Stimulated activated CD4-positive, alpha-beta T cell treated with anti-CD3 and anti-CD28 coated beads, Interleukin-2, amount 100 ng/mL, for 24 hours (primary cell): ENCODE measurements around the gene ERVK3-1.
"Not testable (repeated sequence)": the region's sequence is repeated elsewhere in the genome, so short reads cannot be mapped to it uniquely, and the experiment has no call there.

ENCODE experiments used
- DNase-seq, 2 donors: peaks; one replicate each; pipeline ENCODE4 v3.0.0-alpha.2; 2020

The ERVK3-1 gene, protein sequence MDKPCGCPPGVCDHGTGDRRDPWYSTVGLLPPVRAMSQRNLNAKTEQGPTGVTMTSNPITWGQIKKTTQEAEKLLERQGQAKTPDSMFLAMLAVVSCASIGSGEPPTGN

DNA sequence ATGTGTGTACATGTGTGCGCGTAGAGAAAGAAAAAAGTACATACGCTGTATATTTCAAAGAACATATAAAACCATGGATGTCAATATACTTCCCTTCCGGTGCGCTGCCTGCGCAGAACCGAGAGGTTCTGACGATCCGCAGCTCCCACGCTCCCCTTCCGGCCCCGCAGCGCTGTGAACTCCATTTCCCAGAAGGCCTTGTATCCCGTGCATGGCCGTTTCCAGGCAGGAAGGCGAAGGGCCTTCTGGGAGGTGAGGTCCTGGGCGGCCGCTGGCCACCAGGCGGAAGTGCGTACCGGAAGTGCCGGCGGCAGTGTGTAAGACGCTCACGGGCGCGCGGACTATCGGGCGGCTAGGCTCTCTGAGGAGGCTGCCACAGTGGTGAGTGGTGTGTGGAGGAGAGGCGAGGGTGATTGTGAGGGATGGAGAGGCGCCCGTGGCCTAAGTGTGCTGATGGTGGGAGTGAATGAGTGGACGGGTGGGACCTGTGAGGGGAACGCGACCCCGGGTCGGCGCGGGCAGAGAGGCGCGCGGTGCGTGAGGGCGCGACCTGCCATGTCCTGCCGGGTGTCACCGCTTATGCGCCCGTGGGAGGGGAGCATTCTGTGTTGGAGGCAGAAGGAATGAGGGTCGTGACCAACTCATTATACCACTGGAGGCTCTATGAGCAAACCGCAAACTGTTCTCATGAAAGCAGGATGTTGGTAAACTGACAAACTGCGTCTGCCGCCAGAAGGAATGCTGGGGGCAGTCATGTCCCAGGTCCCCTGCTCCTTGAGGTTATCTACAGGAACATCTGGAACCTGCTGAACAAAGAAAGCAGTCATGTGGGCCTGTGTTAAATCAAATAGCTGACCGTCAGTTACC is at the start of gene ERVK3-1:
Gene ERVK3-1 (plus strand): TSS at position 313 of the 867 bp plus-strand sequence. CDS start 6,792 bp downstream, outside the sequence.
- peak; percentile 93 to 94 for DNase-seq

DNA sequence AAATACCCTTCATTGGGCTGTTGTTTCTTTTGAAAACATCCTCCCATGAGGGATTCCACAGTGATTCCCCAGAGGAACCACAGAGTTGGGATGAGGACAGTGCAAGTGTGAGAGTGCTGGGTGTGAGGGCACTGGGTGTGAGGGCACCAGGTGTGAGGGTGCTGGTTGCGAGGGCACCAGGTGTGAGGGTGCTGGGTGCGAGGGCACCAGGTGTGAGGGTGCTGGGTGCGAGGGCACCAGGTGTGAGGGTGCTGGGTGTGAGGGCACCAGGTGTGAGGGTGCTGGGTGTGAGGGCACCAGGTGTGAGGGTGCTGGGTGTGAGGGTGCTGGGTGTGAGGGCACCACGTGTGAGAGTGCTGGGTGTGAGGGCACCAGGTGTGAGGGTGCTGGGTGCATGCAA is 46.9 kb upstream of the ERVK3-1 start:
- DNase-seq, result not testable (repeated sequence)

DNA sequence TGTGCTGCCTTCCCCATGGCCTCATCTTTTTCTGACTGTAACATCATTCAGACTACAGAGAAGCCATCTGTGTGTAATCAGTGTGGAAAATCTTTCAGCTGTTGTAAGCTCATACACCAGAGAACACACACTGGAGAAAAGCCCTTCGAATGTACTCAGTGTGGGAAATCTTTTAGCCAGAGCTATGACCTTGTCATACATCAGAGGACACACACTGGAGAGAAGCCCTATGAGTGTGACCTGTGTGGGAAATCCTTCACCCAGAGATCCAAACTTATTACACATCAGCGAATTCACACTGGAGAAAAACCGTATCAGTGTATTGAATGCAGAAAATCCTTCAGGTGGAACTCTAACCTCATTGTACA is 43.6 kb upstream of the ERVK3-1 start:
- DNase-seq, result no peak

DNA sequence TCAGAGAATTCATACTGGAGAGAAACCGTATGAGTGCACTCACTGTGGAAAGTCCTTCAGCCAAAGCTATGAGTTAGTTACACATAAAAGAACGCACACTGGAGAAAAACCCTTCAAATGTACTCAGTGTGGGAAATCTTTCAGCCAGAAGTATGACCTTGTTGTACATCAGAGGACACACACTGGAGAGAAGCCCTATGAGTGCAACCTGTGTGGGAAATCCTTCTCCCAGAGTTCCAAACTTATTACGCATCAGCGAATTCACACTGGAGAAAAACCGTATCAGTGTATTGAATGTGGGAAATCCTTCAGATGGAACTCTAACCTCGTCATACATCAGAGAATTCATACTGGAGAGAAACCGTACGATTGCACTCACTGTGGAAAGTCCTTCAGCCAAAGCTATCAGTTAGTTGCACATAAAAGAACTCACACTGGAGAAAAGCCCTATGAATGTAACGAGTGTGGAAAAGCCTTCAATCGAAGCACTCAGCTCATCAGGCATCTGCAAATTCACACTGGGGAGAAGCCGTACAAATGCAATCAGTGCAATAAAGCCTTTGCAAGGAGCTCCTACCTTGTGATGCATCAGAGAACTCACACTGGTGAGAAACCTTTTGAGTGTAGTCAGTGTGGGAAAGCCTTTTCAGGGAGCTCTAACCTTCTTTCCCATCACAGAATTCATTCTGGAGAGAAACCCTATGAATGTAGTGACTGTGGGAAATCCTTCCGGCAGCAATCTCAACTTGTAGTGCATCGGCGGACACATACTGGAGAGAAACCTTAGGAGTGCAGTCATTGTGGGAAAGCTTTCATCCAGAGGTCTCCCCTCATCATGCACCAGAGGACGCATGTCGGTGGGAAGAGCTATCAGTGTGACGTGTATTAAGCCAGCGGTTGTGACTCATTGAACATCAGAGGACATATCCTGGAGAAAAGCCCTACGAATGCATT is 42.9 kb upstream of the ERVK3-1 start:
- DNase-seq, result no peak

DNA sequence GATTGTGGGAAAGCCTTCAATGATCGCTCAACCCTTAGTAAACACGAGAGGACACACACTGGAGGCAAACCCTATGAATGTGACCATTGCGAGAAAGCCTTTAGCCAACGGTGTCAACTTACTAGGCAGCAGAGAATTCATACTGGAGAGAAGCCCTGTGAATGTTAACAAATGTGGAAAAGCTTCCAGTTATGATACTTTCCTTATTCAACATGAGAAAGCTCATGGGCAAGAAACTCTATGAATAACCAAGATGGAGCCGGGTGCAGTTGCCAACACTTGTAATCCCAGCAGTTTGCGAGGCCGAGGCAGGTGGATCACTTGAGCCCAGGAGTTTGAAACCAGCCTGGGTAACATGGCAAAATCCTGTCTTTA is 42.3 kb upstream of the ERVK3-1 start:
- no peak for DNase-seq

DNA sequence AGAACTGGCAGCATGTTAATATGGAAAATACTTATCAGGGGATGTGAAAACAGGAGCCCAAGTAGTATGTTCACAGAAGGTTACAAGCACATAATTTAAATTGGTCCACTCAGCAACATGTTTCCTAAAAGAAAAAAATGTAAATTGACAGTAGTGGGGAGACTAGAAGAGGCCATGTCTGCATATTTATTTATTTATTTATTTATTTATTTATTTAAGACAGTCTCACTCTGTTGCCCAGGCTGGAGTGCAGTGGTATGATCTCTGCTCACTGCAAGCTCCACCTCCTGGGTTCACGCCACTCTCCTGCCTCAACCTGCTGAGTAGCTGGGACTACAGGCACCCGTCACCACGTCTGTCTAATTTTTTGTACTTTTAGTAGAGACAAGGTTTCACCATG is 40.1 kb upstream of the ERVK3-1 start:
- DNase-seq, result no peak

DNA sequence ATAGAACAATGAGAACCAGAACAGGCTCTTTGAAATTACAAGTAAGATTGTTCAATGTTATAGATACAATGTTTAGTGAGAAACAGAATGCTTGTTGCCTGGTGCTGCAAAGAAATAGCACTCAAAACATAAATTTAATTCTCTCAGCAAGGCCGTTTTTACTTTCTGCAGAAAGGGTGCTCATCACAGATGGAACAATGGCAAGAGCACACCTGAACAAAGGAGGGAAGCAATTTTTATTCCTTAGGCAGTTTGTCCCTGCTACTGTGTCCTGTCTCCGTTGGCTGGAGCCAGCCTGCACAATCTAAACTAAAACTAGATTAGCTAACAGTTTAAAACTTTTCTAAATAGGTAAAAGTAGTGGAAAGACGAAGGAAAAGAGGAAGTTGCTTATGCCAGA is 36.8 kb upstream of the ERVK3-1 start:
- no peak for DNase-seq

DNA sequence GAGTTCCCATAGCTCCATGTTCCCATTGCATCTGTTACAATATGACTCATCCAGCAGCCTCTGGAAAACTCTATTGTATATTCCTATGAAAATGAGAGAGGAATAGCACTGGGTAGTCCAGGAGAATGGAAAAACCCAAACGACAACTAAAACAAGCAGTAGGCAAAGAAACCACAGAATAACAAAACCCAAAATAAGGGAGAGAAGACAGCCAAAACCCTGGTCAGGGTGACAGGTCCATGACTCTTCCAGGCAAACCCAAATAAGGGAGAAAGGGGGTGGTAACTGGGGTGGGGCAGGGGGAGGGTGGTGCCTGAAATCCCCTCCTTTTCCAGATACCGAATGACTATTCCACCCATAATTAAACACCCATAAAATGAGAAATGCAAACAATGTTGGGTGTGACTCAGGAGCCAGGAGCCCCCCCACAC is 30.4 kb upstream of the ERVK3-1 start:
- no peak for DNase-seq

DNA sequence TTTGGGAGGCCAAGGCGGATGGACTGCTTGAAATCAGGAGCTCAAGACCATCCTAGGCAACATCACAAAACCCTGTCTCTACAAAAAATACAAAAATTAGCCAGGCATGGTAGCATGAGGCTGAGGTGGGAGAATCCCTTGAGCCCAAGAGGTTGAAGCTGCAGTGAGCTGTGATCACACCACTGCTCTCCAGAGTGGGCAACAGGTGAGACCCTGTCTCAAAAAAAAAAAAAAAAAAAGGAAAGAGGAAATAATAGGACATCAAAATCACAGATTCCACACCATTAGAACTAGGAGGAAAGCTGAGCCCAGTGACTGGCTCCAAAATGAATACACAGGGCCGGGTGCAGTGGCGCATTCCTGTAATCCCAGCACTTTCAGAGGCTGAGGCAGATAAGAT is 29.6 kb upstream of the ERVK3-1 start:
- no peak for DNase-seq

DNA sequence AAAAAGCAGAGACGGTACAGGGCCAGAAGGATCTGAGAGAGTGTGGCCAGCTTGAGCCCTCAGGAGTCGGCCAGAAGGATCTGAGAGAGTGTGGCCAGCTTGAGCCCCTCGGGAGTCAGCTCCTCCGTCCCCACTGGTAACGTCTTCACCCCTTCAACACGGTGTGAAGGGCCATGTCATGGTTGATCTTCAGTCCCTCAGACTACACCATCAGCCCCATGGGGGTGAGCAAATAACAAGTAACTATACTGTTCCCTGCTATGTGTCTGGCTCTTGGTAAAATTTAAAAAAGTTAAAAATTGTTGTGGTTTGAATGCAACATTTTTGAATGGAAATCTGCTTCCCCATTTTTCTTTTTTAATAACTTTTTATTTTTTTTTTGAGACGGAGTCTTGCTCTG is 28.0 kb upstream of the ERVK3-1 start:
- no peak for DNase-seq

DNA sequence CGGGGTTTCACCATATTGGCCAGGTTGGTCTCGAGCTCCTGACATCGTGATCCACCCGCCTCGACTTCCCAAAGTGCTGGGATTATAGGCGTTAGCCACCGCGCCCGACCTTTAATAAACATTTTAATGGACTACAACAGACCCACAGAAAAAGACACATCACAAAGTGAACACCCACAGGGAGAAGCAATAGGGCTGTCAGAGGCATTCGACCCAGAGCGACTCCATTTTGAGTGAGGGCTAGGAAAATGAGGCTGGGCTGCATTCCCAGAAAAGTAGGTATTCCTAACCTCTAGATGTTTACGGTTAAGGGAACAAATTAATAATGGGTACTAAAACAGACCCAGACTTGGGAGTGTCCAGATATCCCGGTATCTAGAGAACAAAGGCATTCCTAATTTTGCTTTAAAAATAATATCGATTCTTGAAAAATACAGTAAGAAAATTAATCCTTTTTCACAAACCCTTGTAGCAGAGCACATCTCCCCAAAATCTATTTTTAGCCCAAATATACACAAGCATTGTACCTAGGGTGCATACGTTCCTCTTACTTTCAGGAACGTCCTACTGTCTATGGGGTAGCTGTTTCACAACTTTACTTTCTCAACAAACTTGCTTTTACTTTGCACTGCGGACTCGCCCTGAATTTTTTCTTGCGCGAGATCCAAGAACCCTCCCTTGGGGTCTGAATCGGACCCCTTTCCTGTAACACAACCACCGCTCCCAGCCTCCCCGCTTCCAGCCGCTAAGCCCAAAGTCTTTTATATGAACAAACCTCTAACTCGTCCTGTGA is 27.2 kb upstream of the ERVK3-1 start:
- DNase-seq, result no peak

DNA sequence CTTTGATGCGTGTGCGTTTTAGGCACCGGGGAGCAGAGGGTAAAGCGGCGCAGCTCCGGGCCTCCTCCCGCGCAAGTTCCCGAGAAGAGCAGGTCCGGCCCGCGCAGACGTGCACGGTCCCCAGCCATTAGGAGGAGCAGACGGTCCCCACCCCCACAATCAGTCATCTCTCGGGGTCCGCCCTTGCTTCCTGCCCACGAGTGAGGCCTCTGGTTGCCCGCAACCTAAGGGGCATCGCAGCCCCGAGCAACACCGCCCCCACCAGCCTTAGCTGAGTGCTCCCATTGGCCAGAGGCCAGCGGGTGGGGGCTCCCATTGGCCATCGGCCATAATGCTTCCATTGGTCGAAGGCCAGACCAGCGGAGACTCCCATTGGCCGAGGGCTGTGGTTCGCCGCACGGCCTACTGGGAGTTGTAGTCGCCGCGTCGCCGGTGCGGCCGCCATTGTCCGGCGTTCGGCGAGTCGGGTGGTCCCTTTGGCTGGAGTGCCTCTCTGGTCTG is 26.6 kb upstream of the ERVK3-1 start, which contains the start of gene ZNF8:
Gene ZNF8 (plus strand): TSS at position 415 of the 501 bp plus-strand sequence. CDS start 127 bp downstream, outside the sequence.
- DNase-seq, result peak; percentile 97 to 98

DNA sequence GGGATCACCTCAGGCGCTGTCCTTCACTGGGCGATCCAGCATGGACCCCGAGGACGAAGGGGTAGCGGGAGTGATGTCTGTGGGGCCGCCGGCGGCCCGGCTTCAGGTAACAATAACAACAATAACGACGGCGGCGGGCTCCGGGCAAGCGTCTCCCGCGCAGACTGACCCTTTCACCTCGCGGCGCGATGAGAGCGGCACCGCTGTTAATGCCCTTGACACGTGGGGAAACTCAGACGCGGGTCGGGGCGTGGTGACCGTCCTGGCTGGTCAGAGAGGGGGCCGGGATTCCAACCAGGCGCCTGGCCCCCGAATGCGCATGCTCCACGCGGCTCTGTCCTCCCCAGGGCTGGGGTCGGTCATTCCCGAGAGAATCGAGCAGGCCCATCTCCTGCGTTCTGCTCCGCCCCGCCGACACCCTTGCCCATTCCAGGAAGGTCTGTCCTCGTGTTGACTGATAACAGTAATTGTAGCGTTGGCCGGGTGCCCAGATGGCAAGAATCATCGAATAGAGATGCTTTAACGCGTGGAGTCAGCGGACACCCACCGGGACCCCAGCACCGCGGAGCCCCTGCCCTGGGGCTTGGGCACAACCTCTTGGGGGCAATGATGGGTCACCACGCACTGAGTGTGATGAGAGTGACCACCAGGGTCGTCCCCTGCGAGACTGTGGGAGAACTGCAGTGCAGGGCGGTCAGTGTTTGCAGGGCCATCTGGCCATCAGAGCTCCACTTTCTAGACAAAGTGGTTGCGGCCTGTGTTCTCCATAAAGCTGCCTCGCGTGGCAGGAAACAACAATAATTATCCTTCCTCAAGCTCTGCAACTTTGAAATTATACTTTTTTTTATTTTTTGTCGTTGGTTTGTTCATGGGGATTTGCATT is 25.9 kb upstream of the ERVK3-1 start:
- peak; percentile 60 for DNase-seq

DNA sequence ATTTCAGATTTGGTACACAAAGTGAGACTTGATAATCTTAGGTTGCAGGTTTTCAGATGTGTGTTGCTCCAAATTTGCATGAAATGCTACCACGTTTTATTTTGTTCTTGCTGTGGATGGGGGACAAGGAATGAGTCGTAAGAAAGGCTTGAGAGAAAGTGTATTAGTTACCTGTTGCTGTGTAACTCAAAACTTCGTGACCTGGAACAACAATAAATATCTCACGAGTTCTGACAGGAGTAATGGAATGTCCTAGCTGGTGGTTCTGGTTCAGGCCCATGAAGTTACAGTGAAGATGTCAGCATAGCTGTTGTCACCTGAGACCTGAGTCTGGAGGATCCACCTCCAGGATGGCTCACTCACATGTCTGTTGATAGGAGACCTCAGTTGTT is 25.3 kb upstream of the ERVK3-1 start:
- DNase-seq, result no peak

DNA sequence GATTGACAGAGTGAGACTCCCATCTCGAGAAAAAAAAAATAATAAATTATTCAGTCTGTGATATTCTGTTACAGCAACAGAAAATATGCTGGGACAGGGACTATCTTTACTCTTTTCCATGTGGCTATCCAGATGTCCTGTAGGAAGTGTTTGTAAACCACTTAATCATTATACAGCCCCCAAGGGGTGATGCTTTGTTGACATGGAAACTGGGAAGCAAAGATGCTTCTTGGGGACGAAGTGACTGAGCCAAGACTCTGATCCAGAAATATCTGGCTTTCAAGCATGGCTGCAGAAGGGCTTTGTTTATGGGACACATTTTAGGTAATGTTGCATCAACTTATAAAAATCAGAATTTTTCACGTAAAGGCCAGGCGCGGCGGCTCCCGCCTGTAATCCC is 21.0 kb upstream of the ERVK3-1 start:
- no peak for DNase-seq

DNA sequence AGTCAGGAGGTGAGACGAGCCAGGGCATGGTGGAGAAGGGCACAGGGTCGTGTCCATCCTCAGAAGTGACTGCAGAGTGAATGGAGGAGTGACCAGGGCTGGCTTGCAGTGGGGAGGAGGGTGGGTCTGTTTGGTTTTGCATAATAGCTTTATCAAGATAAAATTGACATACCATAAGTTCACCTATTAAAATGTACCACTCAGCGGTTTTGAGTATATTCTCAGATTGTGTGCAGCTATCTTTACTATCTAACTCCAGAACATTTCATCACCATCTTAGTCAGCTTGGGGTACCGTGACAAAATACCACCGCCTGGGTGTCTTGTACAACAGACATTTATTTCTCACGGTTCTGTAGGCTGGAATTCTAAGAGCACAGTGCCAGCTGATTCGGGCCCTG is 13.2 kb upstream of the ERVK3-1 start:
- no peak for DNase-seq

DNA sequence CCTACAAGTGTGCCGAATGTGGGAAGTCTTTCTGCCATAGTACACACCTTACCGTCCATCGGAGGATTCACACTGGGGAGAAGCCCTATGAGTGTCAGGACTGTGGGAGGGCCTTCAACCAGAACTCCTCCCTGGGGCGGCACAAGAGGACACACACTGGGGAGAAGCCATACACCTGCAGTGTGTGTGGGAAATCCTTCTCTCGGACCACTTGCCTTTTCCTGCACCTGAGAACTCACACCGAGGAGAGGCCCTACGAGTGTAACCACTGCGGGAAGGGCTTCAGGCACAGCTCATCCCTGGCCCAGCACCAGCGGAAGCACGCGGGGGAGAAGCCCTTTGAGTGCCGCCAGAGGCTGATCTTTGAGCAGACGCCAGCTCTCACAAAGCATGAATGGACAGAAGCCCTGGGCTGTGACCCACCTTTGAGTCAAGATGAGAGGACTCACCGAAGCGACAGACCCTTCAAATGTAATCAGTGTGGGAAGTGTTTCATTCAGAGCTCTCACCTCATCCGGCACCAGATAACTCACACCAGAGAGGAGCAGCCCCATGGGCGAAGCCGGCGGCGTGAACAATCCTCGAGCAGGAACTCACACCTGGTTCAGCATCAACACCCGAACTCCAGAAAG is 10.3 kb upstream of the ERVK3-1 start:
- DNase-seq, result no peak

DNA sequence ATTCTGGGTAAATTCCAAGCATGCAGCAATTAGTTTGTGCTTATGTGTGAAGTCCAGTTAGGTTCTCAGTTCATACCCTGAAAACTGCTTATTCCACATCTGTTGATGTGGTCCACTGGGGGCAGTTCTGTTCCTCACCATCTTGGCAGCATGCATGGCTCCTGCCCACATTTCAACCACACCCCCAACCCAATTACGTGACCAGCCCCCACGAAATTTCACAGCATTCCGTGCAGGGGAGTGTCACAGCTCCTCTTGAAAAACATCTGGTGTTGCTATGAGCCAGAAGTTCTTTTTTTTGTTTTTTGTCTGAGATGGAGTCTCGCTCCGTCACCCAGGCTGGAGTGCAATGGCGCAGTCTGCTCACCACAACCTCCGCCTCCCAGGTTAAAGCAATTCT is 9.1 kb upstream of the ERVK3-1 start:
- DNase-seq, result no peak

DNA sequence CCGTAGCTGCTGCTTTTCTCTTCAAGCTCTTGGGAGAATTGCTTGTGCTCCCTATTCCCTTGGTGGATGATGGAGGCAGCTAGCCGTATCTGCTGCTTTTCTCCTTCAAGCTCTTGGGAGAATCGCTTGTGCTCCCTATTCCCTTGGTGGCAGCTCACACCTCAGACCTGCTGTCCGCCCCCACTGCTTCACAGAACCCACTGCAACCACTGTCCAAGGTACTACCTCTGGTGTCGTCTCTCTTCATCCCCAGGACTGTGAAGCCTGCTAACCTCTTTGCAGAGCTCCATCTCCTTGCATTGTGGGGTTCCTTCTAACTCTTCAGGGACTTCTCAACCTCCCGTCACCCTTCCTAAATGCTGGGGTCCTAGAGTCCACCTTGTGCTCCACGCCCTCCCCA is 4.6 kb upstream of the ERVK3-1 start:
- DNase-seq, result no peak

DNA sequence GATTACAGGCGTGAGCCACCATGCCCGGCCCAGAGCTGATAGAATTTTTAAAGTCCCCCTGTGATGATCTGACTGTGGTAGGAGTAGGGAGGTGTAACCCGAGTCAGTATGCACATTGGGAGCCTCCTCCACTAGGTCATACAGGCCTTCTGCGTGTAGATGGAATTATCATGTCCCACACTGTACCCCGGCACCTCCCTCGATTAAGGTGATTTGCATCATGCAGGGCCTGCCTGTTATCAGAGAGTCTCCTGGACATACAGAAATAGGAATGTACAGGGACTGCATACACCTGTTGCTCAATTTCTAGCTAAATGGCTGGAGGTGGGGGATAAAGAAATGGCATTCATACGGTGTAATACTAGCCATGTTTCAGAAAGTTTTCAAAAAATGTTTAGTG is 922 bp upstream of the ERVK3-1 start:
- DNase-seq, result no peak

DNA sequence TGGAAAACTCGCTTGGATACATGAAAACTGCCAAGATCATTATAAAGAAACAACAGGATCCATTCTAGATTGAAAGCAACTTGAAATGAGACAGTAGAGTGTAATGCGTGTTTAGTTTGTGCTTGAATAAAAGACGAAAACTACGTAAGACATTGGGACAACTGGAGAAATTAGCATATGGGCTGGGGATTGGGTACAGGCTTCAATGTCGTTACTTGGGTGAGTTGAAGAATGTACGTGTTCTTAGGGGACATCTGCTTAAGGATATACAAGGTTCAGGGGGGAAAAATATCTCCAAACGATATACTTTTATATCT is 471 bp upstream of the ERVK3-1 start:
- no peak for DNase-seq
